Measurements from ENCODE around the gene AFAP1.

AFAP1 gene

DNA sequence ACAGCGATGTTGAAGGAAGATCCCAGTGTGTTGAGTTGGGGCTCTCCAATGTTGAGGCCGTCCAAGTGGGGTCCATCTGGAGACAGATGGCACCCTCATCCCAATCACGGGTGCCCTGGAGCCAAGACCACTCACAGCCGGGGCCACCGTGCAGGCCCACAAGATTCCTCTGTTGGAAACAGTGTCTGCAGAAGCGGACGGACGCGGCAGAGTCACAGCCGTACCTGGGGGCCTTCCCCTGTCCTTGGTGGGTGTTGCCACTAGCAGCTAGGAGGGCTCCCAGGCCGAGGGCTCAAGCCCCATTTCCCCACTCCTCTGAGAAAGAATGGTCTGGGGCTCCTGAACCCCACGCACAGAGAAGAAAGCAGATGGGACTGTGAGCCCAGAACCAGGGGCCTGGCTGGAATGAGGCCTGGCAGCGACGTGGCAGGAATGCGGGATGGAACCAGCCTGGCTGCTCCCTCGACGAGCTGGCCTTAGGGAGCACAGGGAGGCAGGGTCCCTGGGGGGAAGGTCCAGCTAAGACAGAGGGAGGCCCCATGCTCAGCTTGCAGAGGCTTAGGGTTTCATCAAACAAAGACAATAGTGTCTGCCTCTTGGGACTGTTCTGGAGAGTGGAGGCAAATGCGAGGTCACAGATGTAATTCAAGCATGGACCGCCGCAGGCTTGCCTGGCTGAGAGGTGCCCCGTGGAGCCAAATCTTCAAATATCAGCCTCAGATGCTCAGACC is 228.9 kb downstream of the AFAP1 start:
- no peak for DNase-seq

DNA sequence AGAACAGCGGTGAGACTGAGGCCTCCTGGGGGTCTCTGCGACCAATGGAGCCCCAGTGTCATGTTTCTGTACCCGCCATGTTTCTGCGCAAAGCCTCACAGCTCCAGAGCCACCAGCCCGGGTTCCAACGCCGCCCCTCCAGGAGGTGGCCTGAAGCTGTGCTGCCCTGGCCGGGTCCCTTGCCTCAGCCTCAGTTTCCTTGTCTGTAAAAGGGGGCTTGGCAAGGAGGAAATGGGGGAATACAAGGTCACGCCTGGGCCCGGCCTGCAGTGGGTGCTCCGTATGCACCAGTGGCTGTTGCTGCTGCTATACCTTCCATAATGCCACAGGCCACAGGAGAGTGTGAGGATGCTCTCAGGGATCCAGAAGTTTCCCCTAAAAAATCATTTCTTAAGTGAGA is 229.5 kb downstream of the AFAP1 start:
- DNase-seq = no peak

GRCh38 chr4:7709431-7709830 is 230.2 kb downstream of the AFAP1 start:
- DNase-seq = no peak

GRCh38 chr4:7708981-7709380 is 230.7 kb downstream of the AFAP1 start:
- DNase-seq = no peak
